Body of pancreas (tissue), 4 donors: ENCODE results near the gene TRIM16. TPM values are rescaled to one million over a fixed set of nuclear protein-coding genes. Genes with fewer than 3 reads are reported as not detected.
"Not testable (repeated sequence)": the region's sequence is repeated elsewhere in the genome, so short reads cannot be mapped to it uniquely, and the experiment has no call there.

ENCODE experiments used
- ATAC-seq: fragments of 150-250 bp; one replicate; pipeline ENCODE4 v1.9.1; 2016
- DNase-seq, 4 donors: peaks; one replicate each; pipeline ENCODE4 v3.0.0-alpha.2; 2019
- H3K27ac ChIP-seq, 4 donors: fragments of 200-600 bp; sonication (generic); 1 replicate in 3 of 4; 2 replicates in 1 of 4; pipeline versions ENCODE4 v1.5.1 to v1.6.1; 2016 to 2019; ENCODE audit warnings: mild to moderate bottlenecking in 1 of 4, mixed read lengths in 1 of 4, moderate library complexity in 1 of 4
- H3K27me3 ChIP-seq, 2 donors: fragments of 200-600 bp; sonication (generic); one replicate each; pipeline ENCODE4 v1.6.0; 2016; ENCODE audit warnings: mild to moderate bottlenecking in 1 of 2
- H3K36me3 ChIP-seq, 2 donors: fragments of 200-600 bp; sonication (generic); replicated peaks in 1 of 2; 2 replicates each; pipeline ENCODE4 v1.5.1; 2016; ENCODE audit warnings: low read depth in 2 of 2; ENCODE audit not compliant: insufficient read depth in 1 of 2
- H3K4me1 ChIP-seq: fragments of 200-600 bp; sonication (generic); one replicate; pipeline ENCODE4 v1.6.0; 2016
- H3K4me3 ChIP-seq, 2 donors: fragments of 200-600 bp; sonication (generic); 1 replicate in 1 of 2; 2 replicates in 1 of 2; pipeline ENCODE4 v1.5.1; 2016 to 2019
- H3K9me3 ChIP-seq, 3 donors: fragments of 200-600 bp; sonication (generic); 1 replicate in 2 of 3; 2 replicates in 1 of 3; pipeline ENCODE4 v1.5.1; 2016
- POLR2A ChIP-seq, 3 donors: fragments of 450-650 bp; IDR thresholded peaks; one replicate each; pipeline ENCODE4 v1.6.1; 2016; ENCODE audit warnings: antibody characterized with exemption in 3 of 3, mild to moderate bottlenecking in 2 of 3
- WGBS, 2 donors: methylation state at CpG; one replicate each; pipeline ENCODE4 v1.1.5; 2017; 5-methylcytosine and 5-hydroxymethylcytosine counted together
- intact Hi-C: fragments of 100-400 bp; cut with DNase I; formaldehyde crosslinking; loops from one replicate; pipeline ENCODE4 v1.15.1; 2023
- total RNA-seq, 2 donors: library from RNA; depleted of rRNA; stranded (reverse); fragments of >200 nt; gene quantifications; one replicate each; pipeline ENCODE4 v1.1.0, GENCODE V29; 2016
- TF ChIP-seq, protein P1 (sequence below), 7 experiments: fragments of 450-650 bp in 4 of 7; fragments of 200-600 bp in 3 of 7; sonication (generic) in 3 of 7; IDR thresholded peaks; one replicate each; pipeline ENCODE4 v1.5.1; 2016 to 2019; ENCODE audit warnings: antibody characterized with exemption in 7 of 7

The TRIM16 gene
- total RNA-seq, 2 donors from 2014 or later, result 4.9 to 34.6 TPM

DNA sequence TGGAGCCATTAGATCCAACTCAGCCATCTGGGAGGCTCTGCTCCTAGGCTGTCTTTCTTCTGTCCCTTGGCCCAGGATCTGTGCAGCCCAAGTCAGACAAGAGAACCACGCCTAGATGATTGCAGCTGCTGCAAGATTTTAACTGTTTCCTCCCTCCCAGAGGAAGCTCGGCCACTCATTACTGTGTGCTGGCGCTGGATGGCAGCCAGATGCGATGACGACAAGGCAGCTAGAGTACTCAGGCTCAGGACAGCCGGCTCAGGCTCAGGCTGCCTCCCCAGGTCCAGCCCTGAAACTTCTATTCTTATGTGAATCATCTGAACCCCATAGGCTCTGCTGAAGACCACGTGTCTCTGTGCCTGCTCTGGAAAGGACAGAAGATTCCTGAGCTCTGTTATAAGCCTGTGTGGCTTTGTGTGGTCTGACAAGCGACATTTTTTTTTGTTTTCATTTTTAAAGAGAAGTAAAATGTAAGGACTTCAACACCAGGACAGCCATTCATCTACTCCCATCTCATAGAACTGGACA, 32.5 kb downstream of the TRIM16 start:
- WGBS, 2 donors, result 10 to 26% methylated on average over 4 to 8 of the region's 8 CpGs
- Histone ChIP-seq H3K27ac (peak overlapping the region in 2 of 4 donors; percentile 4 to 30), H3K4me1 (peaks cover 34% of the 10 kb centered on the region), H3K36me3 (no peaks in the 10 kb centered on the region), H3K4me3 (no peak overlapping the region), H3K27me3 (no peaks in the 10 kb centered on the region), H3K9me3 (no peaks in the 10 kb centered on the region)
- peak; percentile 71 to 87 (median 83) for DNase-seq
- peak; percentile 81 for ATAC-seq
- intact Hi-C loops, result no loop called here
- TF ChIP-seq, protein P1, sequence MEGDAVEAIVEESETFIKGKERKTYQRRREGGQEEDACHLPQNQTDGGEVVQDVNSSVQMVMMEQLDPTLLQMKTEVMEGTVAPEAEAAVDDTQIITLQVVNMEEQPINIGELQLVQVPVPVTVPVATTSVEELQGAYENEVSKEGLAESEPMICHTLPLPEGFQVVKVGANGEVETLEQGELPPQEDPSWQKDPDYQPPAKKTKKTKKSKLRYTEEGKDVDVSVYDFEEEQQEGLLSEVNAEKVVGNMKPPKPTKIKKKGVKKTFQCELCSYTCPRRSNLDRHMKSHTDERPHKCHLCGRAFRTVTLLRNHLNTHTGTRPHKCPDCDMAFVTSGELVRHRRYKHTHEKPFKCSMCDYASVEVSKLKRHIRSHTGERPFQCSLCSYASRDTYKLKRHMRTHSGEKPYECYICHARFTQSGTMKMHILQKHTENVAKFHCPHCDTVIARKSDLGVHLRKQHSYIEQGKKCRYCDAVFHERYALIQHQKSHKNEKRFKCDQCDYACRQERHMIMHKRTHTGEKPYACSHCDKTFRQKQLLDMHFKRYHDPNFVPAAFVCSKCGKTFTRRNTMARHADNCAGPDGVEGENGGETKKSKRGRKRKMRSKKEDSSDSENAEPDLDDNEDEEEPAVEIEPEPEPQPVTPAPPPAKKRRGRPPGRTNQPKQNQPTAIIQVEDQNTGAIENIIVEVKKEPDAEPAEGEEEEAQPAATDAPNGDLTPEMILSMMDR (IDR thresholded peaks at IDR 0.05), result no peak
- peak in 1 of 3 donors; percentile 10 for TF ChIP-seq POLR2A (IDR thresholded peaks at IDR 0.05)

DNA sequence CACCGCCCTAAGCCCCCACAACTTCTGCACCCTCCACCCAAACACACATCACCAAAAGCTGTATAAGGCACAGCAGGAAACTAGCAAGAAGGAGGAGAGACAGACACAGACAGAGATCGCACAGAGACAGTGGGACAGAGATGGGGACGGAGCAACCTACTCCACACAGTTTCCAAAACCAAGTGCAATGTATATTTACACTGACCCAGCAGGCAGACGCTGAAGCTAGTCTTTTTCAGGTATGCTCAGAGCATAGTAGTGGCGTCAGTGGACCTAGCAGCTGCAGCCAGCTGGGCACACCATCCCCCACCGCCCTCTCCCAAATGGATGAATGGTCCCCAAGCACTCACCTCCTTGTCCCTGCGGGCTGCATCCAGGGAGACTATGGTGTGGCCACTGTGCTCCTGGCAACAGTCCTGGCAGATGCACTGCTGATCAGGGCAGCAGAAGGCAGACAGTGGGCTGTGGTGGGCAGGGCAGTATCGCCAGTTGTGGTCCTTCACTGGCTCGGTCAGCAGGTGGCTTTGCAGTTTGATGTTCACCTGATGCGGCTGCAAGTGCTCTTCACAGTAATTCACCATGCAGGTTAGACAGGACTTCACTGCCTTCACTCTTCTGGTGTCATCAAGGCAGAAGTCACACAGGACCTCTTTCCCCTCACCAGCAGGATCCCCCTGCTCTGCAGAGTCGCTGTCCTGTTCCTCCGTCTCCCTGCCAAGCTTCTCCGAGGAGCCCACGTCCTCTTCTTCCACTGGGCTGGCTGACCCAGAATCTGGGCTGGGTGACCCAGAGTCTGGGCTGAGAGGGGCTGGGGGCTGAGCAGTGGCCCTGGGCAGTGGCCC, 33.1 kb downstream of the TRIM16 start:
- Histone ChIP-seq H3K4me3 (no peak overlapping the region), H3K9me3 (no peaks in the 10 kb centered on the region), H3K4me1 (peaks cover 34% of the 10 kb centered on the region), H3K27ac (peak overlapping the region in 1 of 4 donors; percentile 4), H3K27me3 (no peaks in the 10 kb centered on the region), H3K36me3 (no peaks in the 10 kb centered on the region)
- DNase-seq (no peak), ATAC-seq (no peak)
- 74 to 83% methylated on average over 13 to 14 of the region's 14 CpGs for WGBS, 2 donors
- TF ChIP-seq POLR2A (IDR thresholded peaks at IDR 0.05), result no peak
- TF ChIP-seq, protein P1 (IDR thresholded peaks at IDR 0.05), result no peak
- intact Hi-C loops, result no loop called here

DNA sequence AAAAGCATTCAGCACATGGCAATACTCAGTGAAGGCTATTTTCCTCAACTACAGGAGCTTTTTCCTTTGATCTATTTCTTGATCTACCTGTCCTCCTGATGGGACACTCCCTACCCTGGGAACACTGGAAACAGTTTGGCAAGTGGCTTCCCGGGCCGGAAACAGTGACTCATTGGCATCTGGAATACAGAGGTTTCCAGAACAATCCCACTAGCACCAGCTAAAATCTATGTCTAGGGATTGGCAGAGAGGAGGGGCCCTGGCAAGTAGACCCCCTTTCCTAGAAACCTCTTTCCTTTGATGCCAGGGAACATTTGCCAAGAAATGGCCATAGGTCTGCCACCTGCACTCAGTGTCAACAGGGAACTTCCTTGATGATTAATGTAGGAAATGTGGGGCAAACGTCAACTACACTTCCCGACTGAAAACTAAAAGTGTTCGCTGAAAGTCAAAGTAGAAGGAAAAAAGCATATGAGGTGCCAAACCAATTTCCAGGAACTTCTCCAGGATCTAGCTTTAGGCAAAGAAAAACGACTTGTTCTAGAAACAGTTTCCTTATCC, 34.2 kb downstream of the TRIM16 start:
- Histone ChIP-seq H3K9me3 (no peaks in the 10 kb centered on the region), H3K27me3 (no peaks in the 10 kb centered on the region), H3K36me3 (no peaks in the 10 kb centered on the region), H3K4me3 (no peak overlapping the region), H3K4me1 (peaks cover 33% of the 10 kb centered on the region), H3K27ac (peak overlapping the region in 2 of 4 donors; percentile 8 to 40)
- TF ChIP-seq, protein P1 (IDR thresholded peaks at IDR 0.05), result no peak
- no peak for TF ChIP-seq POLR2A (IDR thresholded peaks at IDR 0.05)
- 38 to 45% methylated on average over 6 of the region's 6 CpGs for WGBS, 2 donors
- ATAC-seq (no peak), DNase-seq (peak; percentile 24 to 50 (median 44))
- intact Hi-C loops, result no loop called here

DNA sequence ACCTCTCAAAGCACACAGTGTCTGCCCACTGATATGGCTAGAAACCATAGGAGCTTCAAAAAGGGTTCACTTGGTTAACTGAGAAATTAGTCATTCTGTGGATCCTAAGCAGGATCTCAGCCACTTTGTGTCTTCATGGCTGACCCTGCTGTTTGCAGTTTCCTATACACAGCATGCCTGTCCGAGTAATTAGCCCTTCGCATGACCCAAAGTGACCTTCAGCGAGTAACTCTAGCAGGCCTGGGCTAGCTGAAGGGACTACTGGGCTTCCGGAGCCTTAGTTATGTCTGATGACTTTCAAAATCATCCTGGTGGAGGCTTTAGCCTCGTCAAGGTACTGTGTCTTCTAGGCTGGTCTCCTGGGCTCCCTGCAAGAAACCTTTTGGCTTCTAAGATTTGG, 35.7 kb downstream of the TRIM16 start:
- no peaks in the 10 kb centered on the region for H3K9me3 ChIP-seq
- 94% methylated on average over 5 of the region's 5 CpGs; no CpG with 5 or more reads in 1 of the 2 donors for WGBS, 2 donors

DNA sequence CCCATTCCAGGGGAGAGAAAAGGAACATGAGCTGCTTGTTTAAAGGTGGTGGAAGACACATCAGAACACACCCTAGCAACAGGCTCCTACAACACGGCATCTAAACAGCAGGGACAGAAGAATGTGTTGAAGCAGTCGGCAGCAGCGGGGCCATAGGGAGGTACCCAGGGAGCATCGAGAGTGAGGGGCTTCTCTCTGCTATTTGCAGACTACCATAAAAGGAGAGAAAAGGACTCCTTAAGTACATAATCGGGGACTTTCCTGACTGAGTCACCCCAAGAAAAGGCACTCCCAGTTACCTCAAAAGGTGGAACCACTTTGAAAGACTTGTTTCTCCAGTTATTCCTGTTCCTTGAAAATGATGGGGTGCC, 38.2 kb downstream of the TRIM16 start:
- H3K36me3 ChIP-seq, H3K9me3 ChIP-seq, DNase-seq, H3K27me3 ChIP-seq, intact Hi-C loops, H3K4me3 ChIP-seq: not testable (repeated sequence)
- Histone ChIP-seq H3K27ac (peak overlapping the region in 3 of 4 donors; percentile 21 to 59 (median 57)), H3K4me1 (peaks cover 17% of the 10 kb centered on the region)
- WGBS, 2 donors, result 80 to 85% methylated on average over 5 of the region's 5 CpGs
- ATAC-seq, result peak; percentile 18

More for the DNA sequence above, 35.7 kb downstream of the TRIM16 start:
- Histone ChIP-seq H3K27ac (no peak overlapping the region), H3K4me1 (peaks cover 28% of the 10 kb centered on the region), H3K36me3 (no peaks in the 10 kb centered on the region), H3K27me3 (no peaks in the 10 kb centered on the region), H3K4me3 (no peak overlapping the region)
- no peak for ATAC-seq
- intact Hi-C loops, result no loop called here
- TF ChIP-seq, protein P1 (IDR thresholded peaks at IDR 0.05), result no peak
- no peak for TF ChIP-seq POLR2A (IDR thresholded peaks at IDR 0.05)
- DNase-seq, result no peak

DNA sequence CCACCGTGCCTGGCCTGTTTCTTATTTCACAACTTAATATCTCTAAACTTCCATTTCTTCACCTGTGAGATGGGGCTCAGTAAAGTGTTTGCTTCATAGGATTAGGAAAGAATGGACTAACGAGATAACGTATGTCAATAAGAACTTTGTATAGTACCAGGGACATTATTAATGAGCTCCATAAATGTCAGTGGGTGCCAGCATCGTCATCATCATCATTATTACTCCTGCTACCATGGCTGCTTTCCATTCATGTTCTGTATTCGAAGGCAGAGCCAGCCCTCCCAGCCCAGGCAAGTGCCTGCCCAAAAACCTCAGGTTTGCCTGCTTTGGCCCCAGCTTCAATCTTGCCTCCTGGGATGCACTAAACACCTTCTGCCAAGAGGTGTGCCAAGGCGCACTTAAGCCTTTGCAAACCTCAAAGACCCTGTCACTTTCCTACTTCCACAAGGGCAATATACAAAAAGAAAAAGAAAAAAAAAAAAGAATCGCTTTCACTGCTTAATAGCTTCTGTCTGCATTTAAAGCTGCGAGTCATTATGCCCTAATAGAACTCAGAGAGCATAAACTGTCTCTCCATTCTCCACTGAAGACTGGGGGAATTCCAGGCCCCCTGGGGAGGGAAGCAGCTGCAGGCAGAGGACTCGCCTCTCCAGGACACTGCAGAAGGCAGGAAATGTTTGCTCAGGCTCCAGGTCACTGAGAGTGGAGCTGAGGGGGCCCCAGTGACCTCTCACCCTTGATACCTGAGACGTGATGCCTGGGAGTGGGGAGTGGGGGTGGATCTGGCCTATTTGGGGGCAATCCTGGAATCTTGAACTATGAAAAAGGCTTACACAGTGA, 38.8 kb downstream of the TRIM16 start:
- intact Hi-C loops, DNase-seq, H3K9me3 ChIP-seq, H3K4me3 ChIP-seq, H3K27me3 ChIP-seq, H3K36me3 ChIP-seq: not testable (repeated sequence)
- ATAC-seq, result peak; percentile 34
- Histone ChIP-seq H3K4me1 (peaks cover 11% of the 10 kb centered on the region), H3K27ac (peak overlapping the region in 3 of 4 donors; percentile 21 to 59 (median 57))
- 51 to 64% methylated on average over 10 of the region's 10 CpGs for WGBS, 2 donors
